ENCODE data around the gene ST3GAL3.

ST3GAL3 gene

GRCh38 chr1:43875331-43875730, 168.0 kb downstream of the ST3GAL3 start:
- no peak for DNase-seq (ENCODE audit: low read depth in 4 of 4, low spot score in 1 of 4)

- no peak for DNase-seq (ENCODE audit: low read depth in 4 of 4, low spot score in 1 of 4)
These were observed 169.8 kb downstream of the ST3GAL3 start for GRCh38 chr1:43877101-43877500.

DNA sequence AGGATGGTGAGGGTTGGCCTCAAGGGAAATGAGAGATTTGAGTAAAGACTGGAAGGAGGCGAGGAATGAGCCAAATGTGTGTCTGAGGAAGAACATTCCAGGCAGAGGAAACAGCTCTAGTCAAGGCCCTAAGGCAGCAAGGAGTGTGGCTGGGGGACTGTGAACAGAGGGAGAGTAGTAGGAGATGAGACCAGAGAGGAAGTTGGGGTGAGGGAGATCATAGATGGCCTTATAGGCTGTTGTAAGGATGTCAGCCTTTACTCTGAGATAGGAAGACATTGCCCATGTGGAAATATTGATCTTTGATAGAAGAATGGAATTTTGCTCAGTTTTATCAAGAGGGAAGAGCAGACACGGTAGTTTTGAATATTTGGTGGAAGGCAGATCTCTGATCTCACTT, 171.1 kb downstream of the ST3GAL3 start:
- no peak for DNase-seq (ENCODE audit: low read depth in 4 of 4, low spot score in 1 of 4)

DNA sequence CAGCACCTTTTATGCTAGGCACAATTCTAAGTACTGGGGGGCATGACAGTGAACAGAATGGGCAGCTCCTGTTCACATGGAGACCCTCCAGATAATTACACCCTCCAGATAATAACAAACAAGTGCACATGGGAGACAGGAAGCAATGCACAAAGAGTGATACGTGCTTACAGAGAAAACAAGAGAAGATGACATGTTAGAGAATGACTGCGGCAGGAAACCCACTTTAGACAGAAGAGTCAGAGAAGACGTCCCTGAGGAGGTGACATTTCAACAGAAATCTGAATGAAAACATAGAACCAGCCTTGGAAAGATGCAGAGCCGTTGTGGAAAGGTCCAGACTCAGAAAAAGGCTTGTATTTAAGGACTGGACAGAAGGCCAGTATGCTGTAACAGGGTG, 171.5 kb downstream of the ST3GAL3 start:
- DNase-seq (ENCODE audit: low read depth in 4 of 4, low spot score in 1 of 4) = no peak

- no peak for DNase-seq (ENCODE audit: low read depth in 4 of 4, low spot score in 1 of 4)
These were observed 172.1 kb downstream of the ST3GAL3 start for GRCh38 chr1:43879414-43879813.

GRCh38 chr1:43879996-43880395, 172.7 kb downstream of the ST3GAL3 start:
- no peak for DNase-seq (ENCODE audit: low read depth in 4 of 4, low spot score in 1 of 4)

DNA sequence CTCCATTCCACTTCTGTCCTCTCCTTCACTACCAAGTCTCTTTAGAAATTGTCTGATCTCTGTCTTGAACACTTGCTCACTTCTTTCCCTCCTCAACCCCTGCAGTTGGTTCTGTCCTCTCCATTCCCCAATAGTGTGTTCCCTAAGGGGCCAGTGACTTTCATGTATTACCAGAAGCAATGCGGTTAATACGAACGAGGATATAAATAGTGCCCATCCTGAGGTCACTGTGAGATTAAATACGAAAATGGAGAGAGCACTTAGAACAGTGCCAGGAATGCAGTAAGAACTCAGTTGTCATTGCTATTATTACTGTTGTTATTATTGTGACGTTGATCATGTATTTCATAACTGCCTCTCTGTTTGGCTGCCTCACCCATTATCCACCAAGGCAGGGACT, 173.3 kb downstream of the ST3GAL3 start:
- DNase-seq (ENCODE audit: low read depth in 4 of 4, low spot score in 1 of 4) = no peak

GRCh38 chr1:43881415-43881814, 174.1 kb downstream of the ST3GAL3 start:
- DNase-seq (ENCODE audit: low read depth in 4 of 4, low spot score in 1 of 4) = no peak

GRCh38 chr1:43882763-43883162, 175.4 kb downstream of the ST3GAL3 start:
- no peak for DNase-seq (ENCODE audit: low read depth in 4 of 4, low spot score in 1 of 4)

DNA sequence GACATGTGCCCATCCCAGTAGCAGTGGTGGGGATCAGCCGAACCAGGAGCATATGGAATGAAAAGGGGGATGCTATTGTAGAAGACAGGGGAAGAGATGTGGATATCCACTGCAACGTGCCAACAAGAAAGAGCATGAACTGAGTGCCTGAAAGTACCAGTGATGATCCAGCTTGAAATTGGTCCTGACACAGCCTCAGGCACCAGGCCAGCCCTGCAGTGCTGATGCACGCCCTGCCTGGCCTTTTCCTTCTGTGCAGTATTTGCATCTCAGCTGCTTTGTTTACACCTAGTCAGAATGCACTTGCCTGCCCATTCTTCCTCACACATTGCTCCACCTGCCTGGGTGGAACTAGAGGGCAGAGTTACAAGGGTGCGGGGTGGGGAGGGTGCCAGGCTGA, 176.0 kb downstream of the ST3GAL3 start:
- no peak for DNase-seq (ENCODE audit: low read depth in 4 of 4, low spot score in 1 of 4)

- no peak for DNase-seq (ENCODE audit: low read depth in 4 of 4, low spot score in 1 of 4)
These were observed 178.0 kb downstream of the ST3GAL3 start for GRCh38 chr1:43885279-43885801.

- no peak for DNase-seq (ENCODE audit: low read depth in 4 of 4, low spot score in 1 of 4)
These were observed 180.4 kb downstream of the ST3GAL3 start for GRCh38 chr1:43887748-43888147.

GRCh38 chr1:43890815-43891214, 183.5 kb downstream of the ST3GAL3 start:
- DNase-seq (ENCODE audit: low read depth in 4 of 4, low spot score in 1 of 4) = no peak

DNA sequence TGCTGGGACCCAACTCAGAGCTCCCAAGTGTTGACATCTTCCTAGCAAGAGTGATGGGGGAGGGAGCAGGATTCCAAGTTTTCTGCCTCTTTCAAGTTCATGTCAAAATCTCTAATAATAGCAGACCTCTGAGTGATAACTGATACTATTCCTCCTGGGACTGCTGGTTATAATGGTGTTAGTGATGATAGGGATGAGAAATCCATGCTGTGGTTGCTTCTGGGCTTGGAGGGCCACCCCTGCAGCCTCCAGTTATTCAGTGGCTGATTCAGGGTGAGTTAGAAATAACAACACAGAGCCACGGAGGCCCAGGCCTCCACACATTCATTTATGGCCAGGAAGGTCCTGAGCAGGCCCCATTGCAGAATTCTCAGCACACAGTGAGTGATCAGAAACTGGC, 185.7 kb downstream of the ST3GAL3 start:
- DNase-seq (ENCODE audit: low read depth in 4 of 4, low spot score in 1 of 4) = no peak

DNA sequence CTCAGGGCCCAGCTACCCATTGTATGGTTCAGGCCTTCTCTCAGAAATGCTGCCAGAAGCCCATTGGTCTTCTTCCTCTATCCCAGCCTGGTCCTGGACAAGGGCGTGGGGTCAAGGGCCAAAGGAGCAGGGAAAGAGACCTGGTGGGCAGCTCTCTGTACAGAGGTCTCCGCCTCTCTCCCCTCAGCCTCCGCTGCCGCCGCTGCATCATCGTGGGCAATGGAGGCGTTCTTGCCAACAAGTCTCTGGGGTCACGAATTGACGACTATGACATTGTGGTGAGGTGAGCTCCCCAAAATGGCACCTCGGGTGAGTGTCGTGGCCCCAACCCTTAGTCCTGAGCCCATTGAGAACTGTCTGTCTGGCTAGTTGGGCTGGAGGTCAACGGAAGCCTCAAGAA, 191.6 kb downstream of the ST3GAL3 start:
- DNase-seq (ENCODE audit: low read depth in 4 of 4, low spot score in 1 of 4) = no peak

- DNase-seq (ENCODE audit: low read depth in 4 of 4, low spot score in 1 of 4) = no peak
These were observed 193.1 kb downstream of the ST3GAL3 start for GRCh38 chr1:43900386-43900785.

- DNase-seq (ENCODE audit: low read depth in 4 of 4, low spot score in 1 of 4) = no peak
These were observed 194.0 kb downstream of the ST3GAL3 start for GRCh38 chr1:43901196-43901961.

DNA sequence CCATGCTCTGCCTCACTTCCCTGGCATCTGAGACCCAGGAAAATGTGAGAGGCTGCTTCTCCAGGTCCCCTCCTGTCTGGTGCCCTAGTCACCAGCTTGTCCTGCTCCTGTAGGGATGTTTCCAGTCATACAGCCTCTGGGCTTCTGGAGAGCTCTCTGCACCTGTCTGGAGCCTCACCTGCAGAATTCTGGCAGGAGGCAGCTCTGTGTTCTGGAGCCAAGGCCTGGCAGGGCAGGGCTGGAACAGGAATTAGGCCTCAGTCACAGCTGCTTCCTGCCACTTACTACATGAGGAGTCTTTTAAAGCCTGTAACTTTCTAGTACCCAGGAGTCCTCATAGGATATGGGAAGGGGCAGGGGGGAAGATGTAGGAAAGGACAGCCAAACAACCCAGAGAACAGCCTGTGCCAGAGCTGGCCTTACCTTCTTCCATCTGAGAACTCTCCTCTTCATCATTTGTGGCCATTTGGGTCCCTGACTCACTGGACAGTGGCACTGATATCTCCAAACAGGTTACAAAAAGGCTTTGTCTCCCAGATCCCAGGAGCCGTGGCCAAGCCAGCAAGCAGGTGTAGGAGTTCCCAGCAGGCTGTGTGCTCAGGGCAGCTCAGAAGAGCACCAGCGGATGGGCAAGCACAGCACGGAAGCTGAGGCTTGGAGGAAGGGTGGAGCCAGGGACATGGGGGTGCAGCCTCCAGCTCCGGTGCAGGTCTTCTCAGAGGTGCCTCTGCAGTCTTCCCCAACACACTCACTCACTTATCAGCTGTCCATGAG, 194.9 kb downstream of the ST3GAL3 start:
- DNase-seq (ENCODE audit: low read depth in 4 of 4, low spot score in 1 of 4) = no peak

GRCh38 chr1:43904660-43905551, 197.6 kb downstream of the ST3GAL3 start:
- no peak for DNase-seq (ENCODE audit: low read depth in 4 of 4, low spot score in 1 of 4)

DNA sequence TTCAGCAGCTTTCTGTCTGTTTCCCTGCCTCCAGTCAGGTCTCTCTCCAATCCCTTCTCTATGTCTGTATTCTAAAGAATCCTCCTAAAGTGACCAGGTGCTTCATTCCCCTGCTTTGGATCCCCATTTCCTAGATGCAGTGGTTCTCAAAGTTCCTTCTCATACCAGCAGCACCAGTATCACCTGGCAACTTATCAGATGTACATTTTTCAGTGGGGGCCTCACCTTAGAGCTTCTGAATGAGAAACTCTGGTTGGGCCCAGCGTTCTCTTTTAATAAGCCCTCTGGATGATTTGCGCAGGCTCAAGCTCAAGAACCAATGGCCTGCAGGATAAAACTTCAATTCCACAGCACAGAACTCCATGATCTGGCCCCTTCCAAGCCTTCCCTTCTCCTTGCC, 200.9 kb downstream of the ST3GAL3 start:
- DNase-seq (ENCODE audit: low read depth in 4 of 4, low spot score in 1 of 4) = no peak

DNA sequence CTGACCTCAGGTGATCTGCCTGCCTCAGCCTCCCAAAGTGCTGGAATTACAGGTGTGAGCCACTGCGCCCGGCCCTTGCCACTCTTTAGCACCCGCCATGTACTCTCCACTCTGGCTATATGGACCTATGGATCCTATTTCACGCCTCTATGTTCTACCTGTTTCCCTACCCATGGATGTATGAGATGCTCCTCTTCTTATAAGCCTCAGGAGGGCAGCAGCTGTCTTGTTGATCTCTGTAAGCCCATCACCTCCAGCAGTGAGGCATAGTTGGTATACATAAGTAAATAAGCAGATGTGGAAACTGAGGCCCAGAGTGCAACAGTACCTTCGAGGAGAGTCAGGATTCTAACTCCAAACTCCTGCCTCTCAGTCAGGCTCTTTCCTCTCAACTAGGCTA, 201.5 kb downstream of the ST3GAL3 start:
- no peak for DNase-seq (ENCODE audit: low read depth in 4 of 4, low spot score in 1 of 4)

Measured in stimulated activated CD4-positive, alpha-beta T cell treated with anti-CD3 and anti-CD28 coated beads, Interleukin-1b, Interleukin-23, amount 100 ng/mL, for 24 hours (primary cell).